CD4-positive, CD25-positive, alpha-beta regulatory T cell (primary cell): Measurements from ENCODE around the gene SCIMP. TPM values are rescaled to one million over a fixed set of nuclear protein-coding genes. Genes with fewer than 3 reads are reported as not detected.

ENCODE experiments used
- ATAC-seq, 2 donors: fragments of 150-1000 bp; cut with Tn5 transposase; one replicate each; pipeline ENCODE4 v1.10.0; 2021; ENCODE audit warnings: low read depth in 2 of 2, moderate number of reproducible peaks in 2 of 2, moderate library complexity in 1 of 2
- DNase-seq, 3 donors: peaks; one replicate each; pipeline versions ENCODE4 v3.0.0 to v3.0.0-alpha.2; 2012 to 2022; ENCODE audit warnings: mixed read lengths in 1 of 3
- H3K27ac ChIP-seq: one replicate; pipeline ENCODE4 v1.7.0; 2013; ENCODE audit warnings: mild to moderate bottlenecking, low read length; ENCODE audit not compliant: insufficient read depth, poor library complexity, severe bottlenecking
- H3K27me3 ChIP-seq: one replicate; pipeline ENCODE4 v1.7.0; 2013; ENCODE audit warnings: low read length; ENCODE audit not compliant: control insufficient read depth, insufficient read depth
- H3K36me3 ChIP-seq: one replicate; pipeline ENCODE4 v1.7.0; 2013; ENCODE audit warnings: mild to moderate bottlenecking, low read length, moderate library complexity; ENCODE audit not compliant: control insufficient read depth, insufficient read depth
- H3K4me1 ChIP-seq: 2 replicates; pipeline ENCODE4 v1.7.0; 2013; ENCODE audit warnings: mild to moderate bottlenecking, low read length; ENCODE audit not compliant: insufficient read depth, control insufficient read depth, poor library complexity, severe bottlenecking
- H3K4me3 ChIP-seq: one replicate; pipeline ENCODE4 v1.7.0; 2013; ENCODE audit warnings: low read depth, mild to moderate bottlenecking, low read length, moderate library complexity
- H3K9me3 ChIP-seq, 2 experiments: 1 replicate in 1 of 2; 2 replicates in 1 of 2; pipeline ENCODE4 v1.7.0; 2013; ENCODE audit warnings: low read length in 2 of 2, mild to moderate bottlenecking in 1 of 2, moderate library complexity in 1 of 2; ENCODE audit not compliant: control insufficient read depth in 2 of 2
- H3K27ac Mint-ChIP-seq, 3 donors: one replicate each; pipeline ENCODE4 v1.8.0; 2020 to 2022; ENCODE audit warnings: mild to moderate bottlenecking in 3 of 3, mixed read lengths in 3 of 3, moderate library complexity in 2 of 3
- H3K27me3 Mint-ChIP-seq: one replicate; pipeline ENCODE4 v1.8.0; 2022; ENCODE audit warnings: mild to moderate bottlenecking, mixed read lengths
- H3K36me3 Mint-ChIP-seq: one replicate; pipeline ENCODE4 v1.8.0; 2020; ENCODE audit warnings: mixed read lengths
- H3K4me1 Mint-ChIP-seq, 4 donors: one replicate each; pipeline ENCODE4 v1.8.0; 2020 to 2022; ENCODE audit warnings: mixed read lengths in 4 of 4, mild to moderate bottlenecking in 1 of 4
- H3K4me3 Mint-ChIP-seq, 4 donors: one replicate each; pipeline ENCODE4 v1.8.0; 2020 to 2022; ENCODE audit warnings: mild to moderate bottlenecking in 4 of 4, mixed read lengths in 4 of 4, moderate library complexity in 3 of 4
- H3K9me3 Mint-ChIP-seq, 7 donors: one replicate each; pipeline ENCODE4 v1.8.0; 2020 to 2022; ENCODE audit warnings: mixed read lengths in 7 of 7, mild to moderate bottlenecking in 3 of 7, moderate library complexity in 2 of 7
- polyA plus RNA-seq, 4 donors: library from polyadenylated mRNA; unstranded; fragments of 300-500 nt; fragmentation: Illumina TruSeq; gene quantifications; one replicate each; pipeline ENCODE4 v1.2.3, GENCODE V29; 2021
- total RNA-seq: library from RNA; stranded (reverse); gene quantifications from one replicate; pipeline ENCODE4 v1.2.3, GENCODE V29; 2022

Gene SCIMP
- total and polyA plus RNA-seq, 5 donors from 2014 or later = 0.19 to 1.2 (median 0.29) TPM; not detected in 1

- Histone ChIP-seq H3K36me3 (no peaks in the 10 kb centered on the region), H3K27me3 (no peaks in the 10 kb centered on the region), H3K4me1 (no peaks in the 10 kb centered on the region), H3K27ac (no peak overlapping the region), H3K9me3 (no peaks in the 10 kb centered on the region), H3K4me3 (no peak overlapping the region)
- Mint-ChIP-seq H3K4me1 (peaks cover 0 to 13% (median 10%) of the 10 kb centered on the region in 4 donors), H3K27me3 (no peaks in the 10 kb centered on the region), H3K4me3 (no peak overlapping the region), H3K27ac (no peak overlapping the region), H3K36me3 (no peaks in the 10 kb centered on the region), H3K9me3 (no peaks in the 10 kb centered on the region)
- no peak for DNase-seq
- ATAC-seq = no peak
Observed at GRCh38 chr17:5200360-5200759, 34.3 kb downstream of the SCIMP start.

- H3K4me1 Mint-ChIP-seq = peaks cover 0 to 13% (median 10%) of the 10 kb centered on the region in 4 donors
Observed at GRCh38 chr17:5198472-5198871, 36.2 kb downstream of the SCIMP start.

GRCh38 chr17:5194346-5194745, 40.3 kb downstream of the SCIMP start:
- Mint-ChIP-seq H3K4me1 (peaks cover 13 to 47% (median 29%) of the 10 kb centered on the region in 4 donors), H3K27ac (no peak overlapping the region)
- DNase-seq = no peak

More at GRCh38 chr17:5198472-5198871, 36.2 kb downstream of the SCIMP start:
- Mint-ChIP-seq H3K27me3 (no peaks in the 10 kb centered on the region), H3K4me3 (no peak overlapping the region), H3K9me3 (no peaks in the 10 kb centered on the region), H3K27ac (no peak overlapping the region), H3K36me3 (no peaks in the 10 kb centered on the region)
- Histone ChIP-seq H3K4me1 (no peaks in the 10 kb centered on the region), H3K27me3 (no peaks in the 10 kb centered on the region), H3K36me3 (no peaks in the 10 kb centered on the region), H3K4me3 (no peak overlapping the region), H3K27ac (no peak overlapping the region), H3K9me3 (no peaks in the 10 kb centered on the region)
- DNase-seq (peak in 1 of 3 donors; percentile 48), ATAC-seq (no peak)

GRCh38 chr17:5191541-5192417, 42.9 kb downstream of the SCIMP start, which contains the start of gene ZNF594:
Gene ZNF594 (minus strand): TSS chr17:5191868. CDS start chr17:5184256, 7,612 bp downstream.
- Mint-ChIP-seq H3K36me3 (peaks cover 20% of the 10 kb centered on the region), H3K4me1 (peaks cover 15 to 35% (median 26%) of the 10 kb centered on the region in 4 donors), H3K27ac (peak within 1 kb of the TSS; percentile 92 to 95 (median 94)), H3K4me3 (peak within 1 kb of the TSS; percentile 92 to 99 (median 96)), H3K9me3 (peaks cover 2 to 18% (median 5%) of the 10 kb centered on the region in 7 donors), H3K27me3 (peaks cover 6% of the 10 kb centered on the region)
- Histone ChIP-seq H3K27ac (peak within 1 kb of the TSS; percentile 78), H3K36me3 (peaks cover 17% of the 10 kb centered on the region), H3K9me3 (peaks cover 14 to 18% of the 10 kb centered on the region in 2 experiments), H3K4me1 (peaks cover 7% of the 10 kb centered on the region), H3K4me3 (peak within 1 kb of the TSS; percentile 86), H3K27me3 (no peaks in the 10 kb centered on the region)
- peak; percentile 95 to 98 (median 95) for DNase-seq
- peak; percentile 99 to 100 for ATAC-seq

More at GRCh38 chr17:5194346-5194745, 40.3 kb downstream of the SCIMP start:
- H3K36me3 ChIP-seq = peaks cover 2% of the 10 kb centered on the region
- no peak for ATAC-seq
- H3K27me3 ChIP-seq = no peaks in the 10 kb centered on the region
- H3K4me1 ChIP-seq = peaks cover 7% of the 10 kb centered on the region
- no peaks in the 10 kb centered on the region for H3K9me3 ChIP-seq
- H3K9me3 Mint-ChIP-seq = peaks cover 0 to 4% (median 3%) of the 10 kb centered on the region in 7 donors
- peaks cover 6% of the 10 kb centered on the region for H3K27me3 Mint-ChIP-seq
- no peak overlapping the region for H3K27ac ChIP-seq
- H3K4me3 Mint-ChIP-seq = peak overlapping the region in 1 of 4 donors; percentile 47
- peaks cover 9% of the 10 kb centered on the region for H3K36me3 Mint-ChIP-seq
- no peak overlapping the region for H3K4me3 ChIP-seq

GRCh38 chr17:5184288-5184687, 50.4 kb downstream of the SCIMP start:
- no peak for DNase-seq
- Mint-ChIP-seq H3K4me3 (no peak overlapping the region), H3K4me1 (peaks cover 0 to 8% (median 4%) of the 10 kb centered on the region in 4 donors), H3K9me3 (peaks cover 0 to 78% (median 37%) of the 10 kb centered on the region in 7 donors), H3K36me3 (peaks cover 25% of the 10 kb centered on the region), H3K27ac (no peak overlapping the region), H3K27me3 (no peaks in the 10 kb centered on the region)
- Histone ChIP-seq H3K4me1 (no peaks in the 10 kb centered on the region), H3K27me3 (no peaks in the 10 kb centered on the region), H3K36me3 (peaks cover 14% of the 10 kb centered on the region), H3K9me3 (peaks cover 71 to 92% of the 10 kb centered on the region in 2 experiments), H3K4me3 (no peak overlapping the region), H3K27ac (no peak overlapping the region)
- ATAC-seq = no peak

- H3K36me3 ChIP-seq = peaks cover 12% of the 10 kb centered on the region
- no peaks in the 10 kb centered on the region for H3K27me3 ChIP-seq
- no peak for ATAC-seq
- Mint-ChIP-seq H3K9me3 (peaks cover 0 to 85% (median 41%) of the 10 kb centered on the region in 7 donors), H3K27ac (no peak overlapping the region), H3K27me3 (no peaks in the 10 kb centered on the region), H3K4me3 (no peak overlapping the region), H3K4me1 (peaks cover 0 to 8% (median 3%) of the 10 kb centered on the region in 4 donors), H3K36me3 (peaks cover 24% of the 10 kb centered on the region)
- H3K9me3 ChIP-seq = peaks cover 77 to 100% of the 10 kb centered on the region in 2 experiments
- no peak overlapping the region for H3K4me3 ChIP-seq
- no peaks in the 10 kb centered on the region for H3K4me1 ChIP-seq
- no peak overlapping the region for H3K27ac ChIP-seq
- no peak for DNase-seq
Observed at GRCh38 chr17:5183410-5183793, 51.3 kb downstream of the SCIMP start.

GRCh38 chr17:5182597-5183409, 51.9 kb downstream of the SCIMP start:
- peak overlapping the region in 1 of 3 donors; percentile 38 for H3K27ac Mint-ChIP-seq
- peaks cover 21% of the 10 kb centered on the region for H3K36me3 Mint-ChIP-seq
- Histone ChIP-seq H3K27me3 (no peaks in the 10 kb centered on the region), H3K9me3 (peaks cover 77 to 100% of the 10 kb centered on the region in 2 experiments), H3K4me3 (no peak overlapping the region), H3K4me1 (no peaks in the 10 kb centered on the region), H3K36me3 (peaks cover 6% of the 10 kb centered on the region), H3K27ac (no peak overlapping the region)
- H3K27me3 Mint-ChIP-seq = no peaks in the 10 kb centered on the region
- DNase-seq = no peak
- H3K4me3 Mint-ChIP-seq = peak overlapping the region in 1 of 4 donors; percentile 16
- ATAC-seq = no peak
- peaks cover 0 to 85% (median 37%) of the 10 kb centered on the region in 7 donors for H3K9me3 Mint-ChIP-seq
- peaks cover 0 to 8% (median 1%) of the 10 kb centered on the region in 4 donors for H3K4me1 Mint-ChIP-seq
